Right lobe of liver (tissue), 6 donors: ENCODE measurements around the gene MRPL3. TPM values are rescaled to one million over a fixed set of nuclear protein-coding genes. Genes with fewer than 3 reads are reported as not detected.
A peak's percentile ranks its signal among the peaks of the same experiment; 100 is the strongest.

Source experiments
- ATAC-seq, 4 donors: fragments of 200-7000 bp; cut with Tn5 transposase; one replicate each; pipeline ENCODE4 v1.9.1; 2020; ENCODE audit warnings: mild to moderate bottlenecking in 4 of 4, moderate library complexity in 4 of 4
- DNase-seq, 3 donors: peaks; one replicate each; pipeline ENCODE4 v3.0.0-alpha.2; 2020
- H3K27ac ChIP-seq, 3 donors: fragments of 200-600 bp; one replicate each; pipeline ENCODE4 v1.8.0; 2022
- H3K27me3 ChIP-seq, 2 donors: fragments of 200-600 bp; one replicate each; pipeline ENCODE4 v1.8.0; 2022
- H3K36me3 ChIP-seq, 4 donors: fragments of 200-600 bp; sonication (generic) in 1 of 4; one replicate each; pipeline versions ENCODE4 v1.5.1 to v1.8.0; 2017 to 2022; ENCODE audit warnings: control low read depth in 1 of 4
- H3K4me1 ChIP-seq, 4 donors: fragments of 200-600 bp; sonication (generic) in 1 of 4; one replicate each; pipeline versions ENCODE4 v1.5.1 to v1.8.0; 2017 to 2022; ENCODE audit warnings: control low read depth in 1 of 4
- H3K4me3 ChIP-seq, 3 donors: fragments of 200-600 bp; one replicate each; pipeline ENCODE4 v1.8.0; 2022
- H3K9me3 ChIP-seq, 4 donors: fragments of 200-600 bp; sonication (generic) in 1 of 4; one replicate each; pipeline versions ENCODE4 v1.5.1 to v1.8.0; 2017 to 2022; ENCODE audit warnings: control low read depth in 1 of 4
- CTCF ChIP-seq, 4 donors: fragments of 200-600 bp in 3 of 4; fragments of 450-650 bp in 1 of 4; IDR thresholded peaks; one replicate each; pipeline versions ENCODE4 v1.5.1 to v1.8.0; 2016 to 2022; ENCODE audit warnings: antibody characterized with exemption in 4 of 4, mild to moderate bottlenecking in 2 of 4
- POLR2A ChIP-seq: fragments of 450-650 bp; IDR thresholded peaks from one replicate; pipeline ENCODE4 v1.6.1; 2017; ENCODE audit warnings: antibody characterized with exemption, mild to moderate bottlenecking
- WGBS: methylation state at CpG from one replicate; pipeline ENCODE4 v1.1.6; 2018; ENCODE audit warnings: low coverage, low lambda C conversion rate; ENCODE audit not compliant: insufficient coverage; ENCODE audit errors: missing lambda C conversion rate; 5-methylcytosine and 5-hydroxymethylcytosine counted together
- intact Hi-C, 2 donors: fragments of 100-400 bp; cut with DNase I; formaldehyde crosslinking; loops; one replicate each; pipeline versions ENCODE4 v1.11.2 to v1.14.1; 2022
- total RNA-seq, 6 experiments: library from RNA; depleted of rRNA in 2 of 6; stranded (reverse); fragments of >200 nt in 2 of 6; fragmentation: NEBNext Ultra II Directional in 3 of 6; extraction: Animal tissue kit (Norgen Biotek cat#: 25700) in 3 of 6; gene quantifications; one replicate each; pipeline versions ENCODE4 v1.1.0 to v1.2.4, GENCODE V29; 2016 to 2023
- donor health status: DM: no; HTN: yes; CAD: no.
- donor health status: DM: no; HTN: no; CAD: no.
- donor health status: DM: no; HTN: no; CAD: no.
- donor health status: DM: no; HTN: yes; CAD: no.
- donor health status: DM: no; HTN: yes; CAD: no.

The MRPL3 gene
- total RNA-seq, 6 experiments from 2014 or later: 29.2 to 73.9 (median 35.7) TPM

DNA sequence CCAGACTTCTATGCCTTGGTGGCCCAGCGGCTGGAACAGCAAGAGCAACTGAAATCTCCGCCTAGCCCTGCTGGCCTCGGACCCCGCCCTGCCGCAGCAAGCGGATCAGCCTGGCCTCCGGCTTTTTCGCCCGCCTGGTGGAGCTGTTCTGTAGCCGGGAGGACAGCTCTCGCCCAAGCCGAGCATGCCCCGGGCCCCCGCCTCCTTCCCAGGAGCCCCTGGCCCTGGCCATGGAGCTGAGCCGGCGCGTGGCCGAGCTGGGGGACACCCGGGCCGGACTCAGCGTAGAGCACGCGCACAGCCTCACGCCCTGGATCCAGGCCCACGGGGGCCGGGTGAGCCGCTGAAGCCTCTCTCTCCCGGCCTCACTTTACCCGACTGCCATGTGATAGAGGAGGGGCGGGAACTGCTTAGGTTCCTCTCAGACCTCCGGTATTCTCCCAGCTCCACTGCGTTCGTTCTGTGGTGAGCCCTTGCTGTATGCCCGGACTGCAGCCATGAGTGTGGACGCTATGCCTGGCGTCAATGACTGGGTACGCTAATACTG is 24.1 kb upstream of the MRPL3 start:
- intact Hi-C loops: no loop called here
- H3K4me1 ChIP-seq: peaks cover 0 to 6% (median 0%) of the 10 kb centered on the region in 4 donors
- TF ChIP-seq CTCF (IDR thresholded peaks at IDR 0.05): peak in 2 of 4 donors; percentile 10 to 48
- TF ChIP-seq POLR2A: no peak
- H3K4me3 ChIP-seq: peak overlapping the region in 1 of 3 donors; percentile 43
- no peak overlapping the region for H3K27ac ChIP-seq
- H3K9me3 ChIP-seq: no peaks in the 10 kb centered on the region
- peak; percentile 70 to 85 (median 74) for ATAC-seq
- H3K27me3 ChIP-seq: peaks cover 0 to 3% of the 10 kb centered on the region in 2 donors
- 25% methylated on average over 11 of the region's 37 CpGs for WGBS
- DNase-seq: peak; percentile 42 to 66 (median 48)
- no peaks in the 10 kb centered on the region for H3K36me3 ChIP-seq

DNA sequence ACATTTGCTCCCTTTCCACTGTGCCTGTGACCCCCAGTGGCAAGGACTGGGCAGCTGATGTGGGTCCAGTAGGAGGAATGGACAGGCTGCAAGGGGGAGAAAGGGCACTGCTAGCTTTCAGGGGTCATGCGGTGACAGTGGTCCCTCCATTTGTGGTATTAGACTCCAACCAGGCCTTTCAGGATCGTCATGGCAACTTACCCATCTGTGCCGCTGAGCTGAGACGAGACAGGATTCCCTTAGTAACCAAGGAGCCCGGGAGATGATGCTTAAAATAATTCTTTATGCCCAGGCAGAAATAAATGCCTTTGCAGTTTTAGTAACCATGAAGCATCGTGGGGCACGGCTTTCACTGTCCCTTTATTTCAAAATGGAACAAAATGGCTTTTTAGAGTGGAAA is 15.9 kb upstream of the MRPL3 start:
- Histone ChIP-seq H3K27ac (no peak overlapping the region), H3K9me3 (no peaks in the 10 kb centered on the region), H3K27me3 (no peaks in the 10 kb centered on the region), H3K4me3 (no peak overlapping the region), H3K4me1 (no peaks in the 10 kb centered on the region), H3K36me3 (no peaks in the 10 kb centered on the region)
- no peak for DNase-seq
- WGBS: 67% methylated on average over 1 of the region's 7 CpGs
- TF ChIP-seq POLR2A (no peak), CTCF (IDR thresholded peaks at IDR 0.05) (no peak)
- ATAC-seq: no peak
- intact Hi-C loops: no loop called here

- Histone ChIP-seq H3K9me3 (no peaks in the 10 kb centered on the region), H3K27ac (no peak overlapping the region), H3K36me3 (peaks cover 0 to 3% (median 0%) of the 10 kb centered on the region in 4 donors), H3K4me1 (peaks cover 0 to 9% (median 3%) of the 10 kb centered on the region in 4 donors), H3K27me3 (no peaks in the 10 kb centered on the region), H3K4me3 (no peak overlapping the region)
- intact Hi-C loops: no loop called here
- WGBS: 67% methylated on average over 4 of the region's 4 CpGs
- ATAC-seq (peak in 3 of 4 donors; percentile 16 to 47 (median 25)), DNase-seq (no peak)
- no peak for TF ChIP-seq POLR2A
These were observed 2.6 kb upstream of the MRPL3 start for GRCh38 chr3:131505421-131505820.

DNA sequence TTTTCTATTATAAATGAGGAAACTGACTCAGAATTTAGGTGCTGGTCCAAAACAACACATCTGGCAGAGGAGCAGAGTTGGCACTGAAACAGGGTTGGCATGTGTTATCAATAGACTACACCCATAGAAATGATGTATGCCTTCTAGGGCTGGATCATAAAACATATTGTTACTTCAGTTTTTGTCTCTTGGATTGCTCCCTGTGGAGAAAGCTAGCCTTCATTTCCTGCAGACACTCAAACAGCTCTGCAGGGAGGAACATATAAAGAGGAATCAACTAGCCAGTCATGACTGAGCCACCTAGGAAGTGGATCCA is 507 bp upstream of the MRPL3 start:
- TF ChIP-seq CTCF (IDR thresholded peaks at IDR 0.05): no peak
- no peak for TF ChIP-seq POLR2A
- H3K36me3 ChIP-seq: peaks cover 0 to 23% (median 8%) of the 10 kb centered on the region in 4 donors
- DNase-seq (no peak), ATAC-seq (no peak)
- H3K27me3 ChIP-seq: no peaks in the 10 kb centered on the region
- intact Hi-C loops: no loop called here
- no peaks in the 10 kb centered on the region for H3K9me3 ChIP-seq
- H3K4me1 ChIP-seq: peaks cover 0 to 9% (median 3%) of the 10 kb centered on the region in 4 donors
- peak overlapping the region; percentile 86 to 97 (median 89) for H3K4me3 ChIP-seq
- H3K27ac ChIP-seq: no peak overlapping the region

DNA sequence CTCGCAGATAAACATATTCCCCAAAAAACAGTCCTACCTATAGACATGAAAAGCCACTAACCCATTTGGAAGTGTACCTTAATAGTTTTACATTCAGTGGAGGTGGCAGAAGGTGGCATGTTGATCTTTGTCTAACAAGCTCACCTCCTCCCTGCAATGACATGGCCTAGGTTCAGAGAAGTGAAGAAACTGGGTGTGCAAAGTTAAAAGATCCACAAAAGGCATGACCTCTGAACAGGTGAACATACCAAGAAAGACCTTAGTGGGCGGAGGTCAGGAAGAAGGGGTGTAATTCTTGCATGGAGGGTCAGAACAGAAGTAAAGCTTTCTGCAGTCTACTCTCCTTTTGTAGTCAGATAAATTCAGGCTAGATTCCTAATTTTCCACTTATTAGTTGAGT is 822 bp downstream of the MRPL3 start:
- intact Hi-C loops: no loop called here
- ATAC-seq: no peak
- no peak for DNase-seq
- peak overlapping the region; percentile 86 to 97 (median 89) for H3K4me3 ChIP-seq
- 38% methylated on average over 2 of the region's 2 CpGs for WGBS
- peak overlapping the region in 2 of 3 donors; percentile 44 to 71 for H3K27ac ChIP-seq
- peaks cover 0 to 9% (median 3%) of the 10 kb centered on the region in 4 donors for H3K4me1 ChIP-seq
- no peaks in the 10 kb centered on the region for H3K27me3 ChIP-seq
- no peaks in the 10 kb centered on the region for H3K9me3 ChIP-seq
- peaks cover 0 to 36% (median 15%) of the 10 kb centered on the region in 4 donors for H3K36me3 ChIP-seq
- TF ChIP-seq CTCF (IDR thresholded peaks at IDR 0.05): no peak
- TF ChIP-seq POLR2A: no peak
